IMR-90 (cell line): Measurements from ENCODE around the gene DHX38. TPM values are rescaled to one million over a fixed set of nuclear protein-coding genes. Genes with fewer than 3 reads are reported as not detected.

ENCODE experiments used
- ATAC-seq: fragments of 200-7000 bp; cut with Tn5 transposase; 2 replicates; pipeline ENCODE4 v1.9.1; 2020; ENCODE audit warnings: low read depth, mild to moderate bottlenecking, moderate library complexity
- BruUV-seq: library from RNA; stranded (reverse); fragments of 400-500 nt; replicated peaks from 2 replicates; lab custom pipeline; 2021; lab: Mats Ljungman, UMichigan
- CTCF ChIA-PET: fragments of 300-600 bp; formaldehyde crosslinking; extraction: SDS; loops from one replicate; lab custom pipeline; 2021; ENCODE audit warnings: antibody characterized with exemption; lab: Yijun Ruan, JAX
- POLR2A ChIA-PET: fragments of 300-600 bp; sonication (Branson Sonifier 250); formaldehyde crosslinking; loops from one replicate; lab custom pipeline; 2022; ENCODE audit warnings: antibody characterized with exemption; ENCODE audit not compliant: unreplicated experiment; lab: Charles Lee
- DNase-seq: peaks from one replicate; pipeline ENCODE4 v3.0.0; 2013
- H2AFZ ChIP-seq: replicated peaks from 2 replicates; pipeline ENCODE3; 2013; ENCODE audit warnings: low read length, mild to moderate bottlenecking; ENCODE audit not compliant: poor library complexity
- H2AK5ac ChIP-seq: 2 replicates; pipeline ENCODE4 v1.6.1; 2013; ENCODE audit warnings: low read depth, low read length, inconsistent platforms
- H2AK9ac ChIP-seq: replicated peaks from 2 replicates; pipeline ENCODE3; 2013; ENCODE audit warnings: mild to moderate bottlenecking, low read depth, low read length, moderate library complexity; ENCODE audit not compliant: poor library complexity
- H2BK120ac ChIP-seq: 2 replicates; pipeline ENCODE4 v1.6.1; 2013; ENCODE audit warnings: low read depth, low read length, inconsistent platforms
- H2BK15ac ChIP-seq: 3 replicates; pipeline ENCODE4 v1.6.1; 2013; ENCODE audit warnings: low read depth, low read length, inconsistent platforms
- H2BK20ac ChIP-seq: 2 replicates; pipeline ENCODE4 v1.6.1; 2013; ENCODE audit warnings: low read depth, mild to moderate bottlenecking, inconsistent platforms, low read length, moderate library complexity
- H2BK5ac ChIP-seq: 2 replicates; pipeline ENCODE4 v1.6.1; 2013; ENCODE audit warnings: mild to moderate bottlenecking, low read depth, low read length, inconsistent platforms; ENCODE audit not compliant: poor library complexity, severe bottlenecking
- H3K14ac ChIP-seq: replicated peaks from 2 replicates; pipeline ENCODE4 v1.6.1; 2013; ENCODE audit warnings: low read depth, low read length, inconsistent platforms
- H3K18ac ChIP-seq: 2 replicates; pipeline ENCODE4 v1.6.1; 2013; ENCODE audit warnings: low read depth, low read length, control low read depth
- H3K23ac ChIP-seq: 2 replicates; pipeline ENCODE4 v1.6.1; 2013; ENCODE audit warnings: low read depth, low read length, inconsistent platforms
- H3K27ac ChIP-seq: 2 replicates; pipeline ENCODE4 v1.5.1; 2013; ENCODE audit warnings: mild to moderate bottlenecking, control low read depth, low read length; ENCODE audit not compliant: insufficient read depth
- H3K27me3 ChIP-seq: 2 replicates; pipeline ENCODE4 v1.6.1; 2013; ENCODE audit warnings: low read length; ENCODE audit not compliant: control insufficient read depth, insufficient read depth
- H3K36me3 ChIP-seq: 2 replicates; pipeline ENCODE4 v1.6.1; 2013; ENCODE audit warnings: low read length, mixed read lengths; ENCODE audit not compliant: control insufficient read depth, insufficient read depth
- H3K4ac ChIP-seq: 2 replicates; pipeline ENCODE4 v1.6.1; 2013; ENCODE audit warnings: low read depth, low read length, inconsistent platforms
- H3K4me1 ChIP-seq: 2 replicates; pipeline ENCODE4 v1.6.1; 2013; ENCODE audit warnings: low read length, mixed read lengths; ENCODE audit not compliant: control insufficient read depth, insufficient read depth
- H3K4me2 ChIP-seq: 2 replicates; pipeline ENCODE4 v1.6.1; 2013; ENCODE audit warnings: low read depth, mild to moderate bottlenecking, control low read depth, low read length, moderate library complexity
- H3K4me3 ChIP-seq: 2 replicates; pipeline ENCODE4 v1.5.1; 2013; ENCODE audit warnings: low read depth, mild to moderate bottlenecking, control low read depth, low read length, moderate library complexity; ENCODE audit not compliant: insufficient read depth
- H3K56ac ChIP-seq: 2 replicates; pipeline ENCODE4 v1.6.1; 2013; ENCODE audit warnings: low read length, inconsistent platforms; ENCODE audit not compliant: insufficient read depth; ENCODE audit errors: extremely low read depth
- H3K79me1 ChIP-seq, 2 experiments: 2 replicates each; pipeline ENCODE4 v1.6.1; 2013; ENCODE audit warnings: low read length in 2 of 2, inconsistent platforms in 1 of 2, low read depth in 1 of 2
- H3K9ac ChIP-seq: 2 replicates; pipeline ENCODE4 v1.6.1; 2013; ENCODE audit warnings: low read depth, low read length, control low read depth
- H3K9me1 ChIP-seq: 2 replicates; pipeline ENCODE4 v1.6.1; 2013; ENCODE audit warnings: low read length, inconsistent platforms; ENCODE audit not compliant: insufficient read depth
- H3K9me3 ChIP-seq: 2 replicates; pipeline ENCODE4 v1.6.1; 2013; ENCODE audit warnings: low read length; ENCODE audit not compliant: control insufficient read depth, insufficient read depth
- H4K20me1 ChIP-seq: 2 replicates; pipeline ENCODE4 v1.6.1; 2013; ENCODE audit warnings: low read length, inconsistent platforms; ENCODE audit not compliant: insufficient read depth
- H4K5ac ChIP-seq: 2 replicates; pipeline ENCODE4 v1.6.1; 2013; ENCODE audit warnings: mild to moderate bottlenecking, low read depth, low read length, control low read depth
- H4K8ac ChIP-seq, 2 experiments: 2 replicates each; pipeline ENCODE4 v1.6.1; 2013; ENCODE audit warnings: low read depth in 2 of 2, low read length in 2 of 2, control low read depth in 1 of 2, inconsistent platforms in 1 of 2
- H4K91ac ChIP-seq: 2 replicates; pipeline ENCODE4 v1.6.1; 2013; ENCODE audit warnings: low read depth, low read length, inconsistent platforms; ENCODE audit not compliant: insufficient read depth
- BHLHE40 ChIP-seq: fragments of 150-350 bp; IDR thresholded peaks from 2 replicates; pipeline ENCODE4 v1.6.1; 2016; ENCODE audit warnings: mild to moderate bottlenecking, low read depth, low read length
- CEBPB ChIP-seq: IDR thresholded peaks from 2 replicates; pipeline ENCODE4 v1.6.1; 2012; ENCODE audit warnings: low read depth, low read length, improper control_type of control experiment
- CHD1 ChIP-seq: IDR thresholded peaks from 2 replicates; pipeline ENCODE4 v1.6.1; 2012; ENCODE audit warnings: low read depth, low read length, improper control_type of control experiment
- CTCF ChIP-seq: conservative IDR thresholded peaks from 2 replicates; pipeline ENCODE4 v1.5.1; 2012; ENCODE audit warnings: mild to moderate bottlenecking, low read depth, low read length, improper control_type of control experiment
- ELK1 ChIP-seq: fragments of 150-350 bp; IDR thresholded peaks from 2 replicates; pipeline ENCODE4 v1.6.1; 2016; ENCODE audit warnings: low read depth, mild to moderate bottlenecking, low read length, moderate library complexity, borderline replicate concordance
- MXI1 ChIP-seq: IDR thresholded peaks from 2 replicates; pipeline ENCODE4 v1.6.1; 2012; ENCODE audit warnings: low read depth, mild to moderate bottlenecking, low read length, moderate library complexity, borderline replicate concordance
- SMC3 ChIP-seq: fragments of 150-350 bp; IDR thresholded peaks from 2 replicates; pipeline ENCODE4 v1.6.1; 2016; ENCODE audit warnings: low read depth, mild to moderate bottlenecking, antibody characterized with exemption, low read length, moderate library complexity
- USF2 ChIP-seq: fragments of 150-350 bp; IDR thresholded peaks from 2 replicates; pipeline ENCODE4 v1.6.1; 2017; ENCODE audit warnings: mild to moderate bottlenecking, antibody characterized with exemption, low read length, low read depth
- WGBS, 2 experiments: methylation state at CpG; one replicate each; pipeline versions ENCODE4 v1.1.5 to v1.1.7; 2013; ENCODE audit warnings: missing lambda C conversion rate in 2 of 2; ENCODE audit not compliant: insufficient read length in 1 of 2; ENCODE audit errors: extremely low coverage in 2 of 2; 5-methylcytosine and 5-hydroxymethylcytosine counted together
- dilution Hi-C: fragments of 300-500 bp; cut with HindIII; formaldehyde crosslinking; loops from one replicate; pipeline ENCODE4 v1.14.3; 2018; ENCODE audit warnings: low sequenced_read_pairs; ENCODE audit not compliant: unreplicated experiment
- in situ Hi-C: fragments of 300-500 bp; cut with MboI; formaldehyde crosslinking; loops from 3 replicates; pipeline ENCODE4 v1.14.3; 2019; ENCODE audit warnings: low sequenced_read_pairs, inconsistent platforms, mixed read lengths
- intact Hi-C: fragments of 100-400 bp; cut with micrococcal nuclease; formaldehyde crosslinking; loops from 2 replicates; pipeline ENCODE4 v1.10.0; 2022
- polyA plus RNA-seq, 3 experiments: library from polyadenylated mRNA; depleted of rRNA; stranded (reverse); fragments of >200 nt; gene quantifications; 2 replicates each; pipeline ENCODE4 v1.2.3, GENCODE V29; 2012; ENCODE audit warnings: low replicate concordance in 1 of 3
- total RNA-seq: library from RNA; depleted of rRNA; stranded (reverse); fragments of >200 nt; gene quantifications from 2 replicates; pipeline ENCODE4 v1.2.3, GENCODE V29; 2012

Gene DHX38
- total and polyA plus RNA-seq, 2 of the 4 experiments (the other 2 are of a cell fraction): 45.4 to 49.6 TPM

GRCh38 chr16:72083778-72084404 lies 9.8 kb upstream of the DHX38 start:
- Histone ChIP-seq H2BK20ac (no peak overlapping the region), H2BK5ac (no peak overlapping the region), H3K56ac (no peak overlapping the region), H3K9me1 (no peaks in the 10 kb centered on the region), H4K8ac (no peak overlapping the region), H3K14ac (no peak overlapping the region), H4K91ac (no peak overlapping the region), H3K23ac (no peak overlapping the region), H3K4me3 (no peak overlapping the region), H3K9ac (no peak overlapping the region), H4K5ac (no peak overlapping the region), H3K79me1 (no peaks in the 10 kb centered on the region), H3K4me1 (no peaks in the 10 kb centered on the region), H3K4me2 (no peak overlapping the region), H2AK9ac (no peak overlapping the region), H4K20me1 (no peaks in the 10 kb centered on the region), H3K27me3 (no peaks in the 10 kb centered on the region), H2AK5ac (no peak overlapping the region), H2BK15ac (no peak overlapping the region), H3K18ac (no peak overlapping the region), H3K27ac (no peak overlapping the region), H2BK120ac (no peak overlapping the region), H3K9me3 (peaks cover 6% of the 10 kb centered on the region; the same call in 1 of the 2 replicates), H3K4ac (no peak overlapping the region), H2AFZ (no peak overlapping the region), H3K36me3 (peaks cover 25% of the 10 kb centered on the region)
- dilution Hi-C loops: no loop called here
- DNase-seq: no peak
- ChIA-PET POLR2A (no interaction called here), CTCF (interaction anchor here (0.9 kb wide), 1 partner anchor 10 kb away, joined by 3 read pairs; the partner anchor contains the start of genes DHX38 and TXNL4B)
- BruUV-seq: no TSS peak
- TF ChIP-seq CEBPB (no peak), CTCF (no peak), MXI1 (no peak), ELK1 (no peak), CHD1 (no peak), BHLHE40 (no peak), USF2 (no peak), SMC3 (no peak)
- in situ Hi-C loops: no loop called here
- ATAC-seq: no peak
- intact Hi-C loops: no loop called here
- 88% methylated on average over 1 of the region's 3 CpGs; no CpG with 5 or more reads in 1 of the 2 experiments for WGBS, 2 experiments
